Measurements from ENCODE around the gene ZRSR2.

- TF ChIP-seq CTCF (IDR thresholded peaks at IDR 0.05) (no peak), SIN3A (IDR thresholded peaks at IDR 0.05; ENCODE audit: borderline replicate concordance, insufficient read depth, low read depth, low read length) (no peak), POLR2AphosphoS5 (IDR thresholded peaks at IDR 0.05; ENCODE audit: low read depth, low read length) (no peak), REST (IDR thresholded peaks at IDR 0.05; ENCODE audit: insufficient read depth in 1 of 2, low read depth in 2 of 2, low read length in 1 of 2) (no peak)
Measured at GRCh38 chrX:15797707-15798106, 7.4 kb downstream of the ZRSR2 start.
